ENCODE measurements around the gene VMAC.

The VMAC gene

DNA sequence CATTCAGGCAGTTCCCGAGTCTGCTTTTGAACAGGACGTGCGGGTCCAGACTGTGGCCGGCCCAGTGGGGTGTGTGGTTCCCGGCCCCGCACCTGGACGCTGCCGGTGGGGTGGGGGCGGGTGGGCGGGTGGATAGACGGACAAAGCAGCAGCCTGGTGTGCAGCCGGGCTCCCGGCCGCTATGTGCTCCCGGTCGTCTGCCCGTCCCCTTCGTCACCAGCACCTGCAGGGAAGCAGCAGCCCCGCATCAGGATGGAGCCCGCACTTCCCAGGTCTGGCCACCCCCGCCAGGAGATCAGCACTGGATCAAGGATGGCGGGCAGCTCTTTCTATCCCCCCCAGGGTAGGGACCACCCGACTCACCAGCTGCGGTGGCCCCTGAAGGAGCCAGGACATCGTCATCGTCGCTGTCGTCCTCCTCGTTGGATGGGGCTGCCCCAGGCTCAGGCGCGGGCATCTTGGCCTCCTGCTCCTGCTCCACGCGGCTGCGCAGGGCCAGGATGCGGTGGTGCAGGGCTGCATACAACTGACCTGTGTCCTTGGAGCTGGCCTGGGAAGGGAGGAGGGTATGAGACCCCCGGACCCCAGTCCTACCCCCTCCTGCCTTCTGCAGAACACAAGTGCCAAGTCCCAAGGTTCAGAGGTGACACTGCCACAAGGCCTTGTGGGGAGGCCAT, 12.9 kb downstream of the VMAC start:
- Histone ChIP-seq H3K9me3 (ENCODE audit: control insufficient read depth, insufficient read depth, low read length) (no peaks in the 10 kb centered on the region), H3K9me2 (replicated peaks; ENCODE audit: control insufficient read depth, low read length) (no peaks in the 10 kb centered on the region), H3K4me3 (ENCODE audit: low read length) (no peak overlapping the region), H3F3A (ENCODE audit: control insufficient read depth, insufficient read depth) (no peaks in the 10 kb centered on the region), H3K4me1 (ENCODE audit: control insufficient read depth, low read length) (no peaks in the 10 kb centered on the region), H3K79me2 (ENCODE audit: control insufficient read depth, low read length) (no peaks in the 10 kb centered on the region), H3K27ac (ENCODE audit: low read depth, low read length) (no peak overlapping the region), H4K20me1 (ENCODE audit: control insufficient read depth, insufficient read depth, low read depth, low read length) (no peaks in the 10 kb centered on the region), H3K36me3 (ENCODE audit: control insufficient read depth, low read length) (peaks cover 47% of the 10 kb centered on the region), H3K4me2 (ENCODE audit: low read length) (no peak overlapping the region), H3K27me3 (ENCODE audit: control insufficient read depth, low read length) (no peaks in the 10 kb centered on the region)
- no peak for TF ChIP-seq EZH2phosphoT487 (IDR thresholded peaks at IDR 0.05; ENCODE audit: borderline replicate concordance, low read length)
- TF ChIP-seq, protein P1, sequence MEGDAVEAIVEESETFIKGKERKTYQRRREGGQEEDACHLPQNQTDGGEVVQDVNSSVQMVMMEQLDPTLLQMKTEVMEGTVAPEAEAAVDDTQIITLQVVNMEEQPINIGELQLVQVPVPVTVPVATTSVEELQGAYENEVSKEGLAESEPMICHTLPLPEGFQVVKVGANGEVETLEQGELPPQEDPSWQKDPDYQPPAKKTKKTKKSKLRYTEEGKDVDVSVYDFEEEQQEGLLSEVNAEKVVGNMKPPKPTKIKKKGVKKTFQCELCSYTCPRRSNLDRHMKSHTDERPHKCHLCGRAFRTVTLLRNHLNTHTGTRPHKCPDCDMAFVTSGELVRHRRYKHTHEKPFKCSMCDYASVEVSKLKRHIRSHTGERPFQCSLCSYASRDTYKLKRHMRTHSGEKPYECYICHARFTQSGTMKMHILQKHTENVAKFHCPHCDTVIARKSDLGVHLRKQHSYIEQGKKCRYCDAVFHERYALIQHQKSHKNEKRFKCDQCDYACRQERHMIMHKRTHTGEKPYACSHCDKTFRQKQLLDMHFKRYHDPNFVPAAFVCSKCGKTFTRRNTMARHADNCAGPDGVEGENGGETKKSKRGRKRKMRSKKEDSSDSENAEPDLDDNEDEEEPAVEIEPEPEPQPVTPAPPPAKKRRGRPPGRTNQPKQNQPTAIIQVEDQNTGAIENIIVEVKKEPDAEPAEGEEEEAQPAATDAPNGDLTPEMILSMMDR (IDR thresholded peaks at IDR 0.05; ENCODE audit: low read depth, low read length, poor library complexity, severe bottlenecking) = no peak

DNA sequence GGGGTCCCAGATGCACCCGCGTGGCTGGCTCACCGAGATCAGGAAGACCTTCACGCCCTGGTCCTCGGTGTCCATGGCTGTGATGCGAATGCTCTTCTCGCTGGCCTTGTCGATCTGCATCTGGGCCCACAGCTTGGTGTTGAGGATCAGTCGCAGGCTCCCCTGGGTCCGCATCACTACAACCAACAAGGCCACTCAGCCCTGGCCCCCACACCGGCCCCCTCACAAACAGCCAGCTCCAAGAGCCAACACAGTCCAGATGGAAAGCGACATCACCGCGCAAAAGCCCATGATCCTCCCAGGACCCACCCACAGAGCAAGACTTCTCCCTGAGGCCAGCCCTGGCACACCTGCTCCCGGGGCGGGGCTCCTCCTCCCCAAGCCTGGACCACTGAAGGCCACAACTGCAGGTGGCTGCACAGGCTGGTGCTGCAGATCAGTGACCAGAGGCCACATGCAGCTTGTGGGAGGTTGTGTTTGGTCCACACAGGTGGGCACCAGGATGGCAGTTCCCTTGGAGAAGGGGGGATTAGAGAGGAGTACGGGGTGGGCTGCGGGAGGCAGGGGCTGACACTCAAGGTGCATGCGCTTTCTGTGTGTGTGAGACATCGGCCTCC, 13.9 kb downstream of the VMAC start:
- Histone ChIP-seq H3K4me1 (ENCODE audit: control insufficient read depth, low read length) (no peaks in the 10 kb centered on the region), H3K27me3 (ENCODE audit: control insufficient read depth, low read length) (no peaks in the 10 kb centered on the region), H3K27ac (ENCODE audit: low read depth, low read length) (no peak overlapping the region), H3F3A (ENCODE audit: control insufficient read depth, insufficient read depth) (no peaks in the 10 kb centered on the region), H3K4me3 (ENCODE audit: low read length) (no peak overlapping the region), H4K20me1 (ENCODE audit: control insufficient read depth, insufficient read depth, low read depth, low read length) (no peaks in the 10 kb centered on the region), H3K36me3 (ENCODE audit: control insufficient read depth, low read length) (peaks cover 55% of the 10 kb centered on the region), H3K4me2 (ENCODE audit: low read length) (no peak overlapping the region), H3K9me2 (replicated peaks; ENCODE audit: control insufficient read depth, low read length) (no peaks in the 10 kb centered on the region), H3K9me3 (ENCODE audit: control insufficient read depth, insufficient read depth, low read length) (no peaks in the 10 kb centered on the region), H3K79me2 (ENCODE audit: control insufficient read depth, low read length) (no peaks in the 10 kb centered on the region)
- TF ChIP-seq, protein P1 (IDR thresholded peaks at IDR 0.05; ENCODE audit: low read depth, low read length, poor library complexity, severe bottlenecking) = no peak
- no peak for TF ChIP-seq EZH2phosphoT487 (IDR thresholded peaks at IDR 0.05; ENCODE audit: borderline replicate concordance, low read length)

DNA sequence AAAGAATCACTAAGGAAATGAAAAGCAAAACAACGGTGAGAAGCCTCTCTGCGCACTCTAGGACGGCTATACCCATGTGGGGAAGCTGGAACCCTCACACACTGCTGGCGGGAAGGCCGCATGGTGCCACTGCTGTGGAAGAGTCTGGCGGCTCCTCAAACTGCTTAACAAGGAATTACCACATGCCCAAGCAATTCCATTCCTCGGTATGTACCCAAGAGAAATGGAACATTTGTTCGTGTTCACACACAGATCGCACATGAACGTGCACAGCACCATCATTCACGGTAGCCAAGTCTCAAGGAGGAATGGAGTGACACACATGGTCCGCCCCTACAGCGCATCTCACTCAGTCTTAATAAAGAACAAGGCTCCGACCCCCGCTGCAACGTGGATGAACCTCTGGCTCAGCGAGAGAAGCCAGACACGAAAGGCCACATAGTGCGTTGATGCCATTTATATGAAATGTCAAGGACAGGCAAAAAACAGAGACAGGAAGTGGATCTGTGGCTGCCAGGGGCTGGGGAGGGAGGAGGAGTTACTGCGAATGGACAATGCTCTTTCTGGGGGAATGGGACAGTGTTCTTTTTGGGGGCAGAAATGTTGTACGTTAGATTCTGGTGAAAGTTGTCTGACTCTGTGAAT, 17.0 kb downstream of the VMAC start:
- Histone ChIP-seq H3K36me3 (ENCODE audit: control insufficient read depth, low read length) (peaks cover 70% of the 10 kb centered on the region), H3K27me3 (ENCODE audit: control insufficient read depth, low read length) (no peaks in the 10 kb centered on the region), H3K4me3 (ENCODE audit: low read length) (no peak overlapping the region), H3K9me2 (replicated peaks; ENCODE audit: control insufficient read depth, low read length) (no peaks in the 10 kb centered on the region), H3K79me2 (ENCODE audit: control insufficient read depth, low read length) (no peaks in the 10 kb centered on the region), H3F3A (ENCODE audit: control insufficient read depth, insufficient read depth) (no peaks in the 10 kb centered on the region), H3K27ac (ENCODE audit: low read depth, low read length) (no peak overlapping the region), H4K20me1 (ENCODE audit: control insufficient read depth, insufficient read depth, low read depth, low read length) (no peaks in the 10 kb centered on the region), H3K4me2 (ENCODE audit: low read length) (no peak overlapping the region), H3K4me1 (ENCODE audit: control insufficient read depth, low read length) (no peaks in the 10 kb centered on the region), H3K9me3 (ENCODE audit: control insufficient read depth, insufficient read depth, low read length) (no peaks in the 10 kb centered on the region)
- no peak for TF ChIP-seq EZH2phosphoT487 (IDR thresholded peaks at IDR 0.05; ENCODE audit: borderline replicate concordance, low read length)
- TF ChIP-seq, protein P1 (IDR thresholded peaks at IDR 0.05; ENCODE audit: low read depth, low read length, poor library complexity, severe bottlenecking) = no peak

All from DOHH2 (cell line).